GM19467 (cell line): ENCODE results near the gene DYNC1I2.

Experiments
- ATAC-seq: cut with Tn5 transposase; IDR thresholded peaks from one replicate; pipeline ENCODE4 v1.9.1; 2021; ENCODE audit warnings: mild to moderate bottlenecking, moderate library complexity; ENCODE audit not compliant: unreplicated experiment

The DYNC1I2 gene

DNA sequence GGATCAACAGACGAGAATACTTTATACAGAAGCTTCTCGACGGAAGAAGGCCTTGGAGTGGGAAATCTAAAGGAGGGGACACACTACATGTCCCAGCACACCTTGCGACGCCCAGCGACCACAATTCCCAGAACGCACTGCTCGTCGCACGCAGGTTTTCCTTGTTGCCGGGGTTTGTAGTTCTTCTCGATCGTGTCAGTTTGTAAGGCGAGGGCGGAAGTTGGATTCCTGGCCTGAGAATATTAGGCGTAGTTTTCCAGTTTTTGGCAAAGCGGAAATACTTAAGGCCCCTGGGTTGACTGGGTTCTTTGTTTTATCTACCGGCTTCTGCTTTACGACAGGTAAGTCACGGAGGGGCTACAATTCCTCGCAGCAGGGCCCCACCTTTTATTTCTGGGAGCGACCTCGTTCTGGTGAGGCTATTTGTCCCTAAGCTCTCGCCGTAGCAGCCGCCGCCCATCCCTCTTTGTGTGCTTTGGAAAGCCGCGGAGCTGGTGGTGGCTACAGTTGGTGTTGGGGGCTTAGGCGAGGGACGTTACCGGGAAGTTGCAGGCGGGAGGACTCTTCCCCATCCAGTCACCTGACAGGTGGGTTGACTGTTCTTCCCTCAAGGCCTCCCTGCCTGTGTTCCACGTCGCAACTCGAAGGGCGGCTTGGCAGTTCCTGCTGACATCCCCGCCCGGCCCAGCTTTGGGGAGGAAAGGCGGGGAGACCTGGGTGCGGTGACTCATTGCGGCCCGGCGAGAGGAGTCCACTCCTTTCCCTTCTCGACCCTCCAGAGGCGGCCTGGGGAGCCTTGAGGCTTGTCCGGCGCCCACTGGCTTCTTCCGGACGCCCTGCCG, at the start of gene DYNC1I2:
TSS of gene DYNC1I2 (plus strand) at position 183 of the 842 bp plus-strand sequence. CDS start 2,687 bp downstream, outside the sequence.
- ATAC-seq: peak; percentile 83

DNA sequence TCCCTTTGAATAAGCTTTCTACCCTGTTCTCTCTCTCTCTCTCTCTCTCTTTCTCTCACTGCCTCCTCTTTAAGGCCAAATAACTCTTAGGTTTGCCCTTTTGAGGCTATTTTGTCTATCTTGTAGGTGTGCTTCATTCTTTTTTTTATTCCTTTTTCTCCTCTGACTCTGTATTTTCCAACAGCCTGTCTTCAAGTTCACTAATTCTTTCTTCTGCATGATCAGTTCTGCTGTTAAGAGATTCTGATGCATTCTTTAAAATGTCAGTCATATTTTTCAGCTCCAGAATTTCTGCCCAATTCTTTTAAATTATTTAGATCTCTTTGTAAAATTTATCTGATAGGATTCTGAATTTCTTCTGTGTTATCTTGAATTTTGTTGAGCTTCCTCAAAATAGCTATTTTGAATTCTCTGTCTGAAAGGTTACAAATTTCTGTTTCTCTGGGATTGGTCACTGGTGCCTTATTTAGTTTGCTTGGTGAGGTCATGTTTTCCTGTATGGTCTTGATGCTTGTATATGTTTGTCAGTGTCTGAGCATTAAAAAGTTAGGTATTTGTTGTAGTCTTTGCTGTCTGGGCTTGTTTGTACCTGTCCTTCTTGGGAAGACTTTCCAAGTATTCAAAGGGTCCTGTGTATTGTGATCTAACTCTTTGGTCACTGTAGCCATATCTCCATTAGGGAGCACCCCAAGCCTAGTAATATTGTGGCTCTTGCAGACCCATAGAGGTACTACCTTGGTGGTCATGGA, 35.4 kb upstream of the DYNC1I2 start:
- ATAC-seq: no peak

DNA sequence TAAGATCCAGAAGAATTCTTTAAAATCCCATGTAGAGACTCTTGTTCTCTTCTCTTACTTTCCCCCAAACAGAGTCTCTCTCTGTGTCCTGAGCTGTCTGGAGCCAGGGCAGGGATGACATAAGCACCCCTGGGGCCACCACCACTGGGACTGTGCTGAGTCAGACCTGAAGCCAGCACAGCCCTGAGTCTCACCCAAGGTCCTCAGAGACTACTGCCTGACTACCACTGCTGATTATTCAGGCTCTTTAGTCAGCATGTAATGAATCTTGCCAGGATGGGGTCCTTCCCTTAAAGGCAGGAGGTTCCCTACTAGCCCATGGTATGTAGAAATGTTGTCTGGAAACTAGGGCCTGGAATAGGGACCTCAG, 34.9 kb upstream of the DYNC1I2 start:
- peak; percentile 74 for ATAC-seq

DNA sequence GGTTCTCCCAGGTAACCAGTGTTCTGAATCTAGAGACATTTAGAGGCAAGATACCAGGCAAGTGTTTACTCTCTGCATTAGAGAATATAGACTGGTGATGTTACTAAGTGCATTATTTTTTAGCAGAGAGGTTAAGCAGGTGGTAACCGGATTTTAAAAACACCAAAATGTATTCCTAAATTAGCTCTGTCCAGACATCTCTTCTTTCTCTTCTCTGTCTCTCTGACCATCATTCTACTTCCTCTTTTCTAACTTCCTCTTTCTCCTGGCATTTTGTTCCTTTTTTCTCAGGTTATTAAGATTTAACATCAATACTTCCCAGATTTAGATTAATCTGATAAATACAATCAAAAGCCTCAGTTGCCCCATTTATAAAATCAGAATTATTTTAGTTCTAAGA, 31.7 kb upstream of the DYNC1I2 start:
- no peak for ATAC-seq

DNA sequence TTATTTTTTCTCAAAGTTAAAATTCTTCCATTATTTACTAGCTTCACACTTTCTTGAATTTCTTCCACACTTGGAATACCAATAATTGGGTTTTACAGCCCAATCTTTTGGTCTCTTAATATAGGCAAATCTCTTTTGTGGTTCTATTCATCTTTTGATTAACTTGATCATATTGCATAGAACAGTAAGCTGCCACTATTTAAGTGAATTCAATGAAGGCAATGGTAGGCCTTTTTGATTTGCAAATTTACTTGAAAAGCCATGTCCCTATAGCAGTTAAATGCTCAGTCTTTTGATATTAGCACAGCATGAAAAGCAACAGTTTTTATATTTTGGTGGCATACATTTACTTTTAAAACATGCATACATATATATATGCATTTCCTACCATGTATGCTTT, 20.2 kb upstream of the DYNC1I2 start:
- ATAC-seq: no peak

DNA sequence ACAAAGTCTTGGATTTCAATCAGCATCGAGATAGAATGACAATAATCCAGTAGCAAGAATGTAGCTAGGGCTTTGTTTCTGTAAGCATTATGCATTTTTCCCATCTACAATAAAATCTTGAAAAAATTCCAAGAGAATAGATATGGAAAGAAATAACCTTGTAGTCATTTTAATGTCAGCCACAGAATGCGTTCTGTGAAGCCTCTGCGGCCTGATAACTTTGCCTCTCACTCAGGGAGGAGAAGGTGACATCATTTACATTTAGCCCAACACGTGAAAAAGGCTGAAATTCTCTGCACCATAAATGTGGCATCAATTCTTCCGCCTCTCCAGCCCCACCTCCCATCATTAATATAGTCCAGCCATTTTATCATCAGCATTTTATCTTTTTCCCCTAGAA, 19.1 kb upstream of the DYNC1I2 start:
- no peak for ATAC-seq

DNA sequence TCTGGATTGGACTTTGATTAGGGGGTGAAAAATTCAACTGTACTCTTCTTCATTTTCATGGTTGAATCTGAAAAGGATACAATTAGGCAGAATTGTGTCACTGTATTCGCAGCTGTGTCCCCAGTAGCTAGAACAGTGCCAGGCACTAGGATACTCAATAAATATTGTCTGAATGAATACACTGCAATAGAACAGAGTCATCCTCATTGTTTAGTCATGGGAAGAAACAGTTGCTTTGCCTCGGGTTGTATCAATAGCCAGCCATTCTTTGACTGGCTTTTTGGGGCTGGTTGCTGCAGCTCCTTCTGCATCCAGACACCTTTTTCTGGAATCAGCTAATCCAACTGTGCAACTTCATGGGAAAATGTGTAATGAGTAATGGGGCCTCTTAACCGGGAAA, 18.1 kb upstream of the DYNC1I2 start:
- ATAC-seq: no peak

DNA sequence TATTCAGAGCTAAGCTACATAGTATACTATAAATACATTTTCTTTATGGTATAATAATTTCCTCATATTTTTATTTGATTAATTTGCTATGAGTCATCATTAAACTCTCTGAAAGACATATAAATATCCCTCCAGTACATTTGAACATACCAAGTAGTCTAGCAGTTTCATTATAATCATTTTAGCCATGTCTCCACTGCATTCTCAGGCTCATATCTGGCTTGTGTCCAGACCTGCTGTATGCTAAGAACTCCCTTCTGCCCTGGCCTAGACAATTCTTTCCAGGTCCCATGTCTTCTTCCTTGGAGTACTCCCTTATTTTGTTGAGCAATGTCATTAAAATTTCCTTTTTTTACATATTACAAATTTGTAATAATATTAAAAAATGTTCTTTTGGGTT, 16.6 kb upstream of the DYNC1I2 start:
- ATAC-seq: no peak

DNA sequence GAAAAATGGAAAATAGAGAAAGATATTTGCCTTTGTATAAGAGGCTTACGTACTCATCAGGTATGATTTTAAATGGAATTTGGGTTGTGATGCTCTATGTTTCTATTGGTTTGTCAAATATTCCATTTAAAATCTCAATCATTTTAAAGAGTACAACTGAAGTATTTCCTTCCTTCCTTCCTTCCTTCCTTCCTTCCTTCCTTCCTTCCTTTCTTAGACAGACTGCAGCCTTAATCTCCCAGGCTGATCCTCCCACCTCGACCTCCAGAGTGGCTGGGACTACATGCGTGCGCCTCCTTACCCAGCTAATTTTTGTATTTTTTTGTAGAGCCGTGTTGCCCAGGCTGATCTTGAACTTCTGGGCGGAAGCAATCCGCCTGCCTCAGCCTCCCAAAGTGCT, 15.4 kb upstream of the DYNC1I2 start:
- ATAC-seq: no peak

DNA sequence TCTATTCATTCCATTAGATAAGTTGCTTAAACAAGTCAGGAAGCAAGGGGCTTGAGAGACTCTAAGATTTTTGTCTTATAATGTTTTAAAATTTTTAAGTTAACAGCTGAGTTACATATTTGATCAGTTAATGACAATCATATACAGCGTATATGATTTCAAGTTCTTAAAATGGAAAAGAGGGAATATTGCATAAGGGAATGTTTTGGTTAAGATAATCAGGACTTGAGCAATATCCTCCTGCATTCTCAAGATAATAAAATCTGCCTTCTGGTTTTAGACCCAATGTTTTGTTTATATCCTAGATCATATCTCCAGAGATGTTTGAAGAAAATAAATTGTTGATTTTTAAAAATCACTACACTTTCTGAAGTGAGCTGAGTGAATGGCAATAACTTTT, 13.4 kb upstream of the DYNC1I2 start:
- no peak for ATAC-seq

DNA sequence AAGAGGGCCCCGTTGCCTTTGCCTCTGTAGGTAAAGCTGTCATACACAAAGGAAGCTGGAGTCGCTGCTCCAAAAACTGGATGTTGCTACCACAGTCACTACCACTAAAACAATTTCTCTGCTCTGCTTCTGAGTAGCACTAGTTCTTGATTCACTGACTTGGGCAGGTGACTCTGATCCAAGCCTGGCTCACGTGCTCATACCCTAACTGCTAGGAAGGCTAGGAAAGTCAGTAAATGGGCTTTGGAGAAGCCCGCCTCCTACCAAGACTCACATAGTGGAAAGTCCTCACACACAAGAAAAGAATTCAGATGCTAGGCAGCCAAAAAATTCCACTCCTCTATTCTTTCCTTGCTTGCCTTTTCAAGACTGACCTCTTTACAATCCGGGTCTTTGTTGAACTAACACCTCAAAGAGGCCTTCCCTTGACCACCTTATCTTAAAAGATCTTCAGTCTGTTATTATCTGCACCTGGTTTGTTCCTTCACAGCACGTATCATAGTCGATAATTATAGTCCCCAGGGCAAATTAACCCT, 11.4 kb upstream of the DYNC1I2 start:
- ATAC-seq: no peak

DNA sequence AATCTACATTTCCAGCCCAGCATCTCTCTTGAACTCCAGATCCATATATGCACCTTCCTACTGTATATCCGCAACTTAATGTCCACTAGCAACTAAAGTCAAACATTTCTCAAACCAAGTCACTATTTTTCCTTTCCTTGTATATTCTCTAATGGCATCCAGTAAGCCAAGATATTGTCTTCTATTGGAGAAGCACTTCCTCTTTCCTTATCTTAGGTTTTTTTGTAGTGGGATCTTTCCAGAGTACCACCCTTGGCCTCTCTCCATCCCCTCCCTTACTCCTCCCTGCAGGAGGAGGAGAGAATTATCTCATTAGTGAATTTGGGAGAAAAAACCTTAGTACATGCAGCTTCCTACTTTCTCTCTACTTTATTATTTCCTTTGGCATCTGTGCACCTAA, 8.7 kb upstream of the DYNC1I2 start:
- no peak for ATAC-seq

DNA sequence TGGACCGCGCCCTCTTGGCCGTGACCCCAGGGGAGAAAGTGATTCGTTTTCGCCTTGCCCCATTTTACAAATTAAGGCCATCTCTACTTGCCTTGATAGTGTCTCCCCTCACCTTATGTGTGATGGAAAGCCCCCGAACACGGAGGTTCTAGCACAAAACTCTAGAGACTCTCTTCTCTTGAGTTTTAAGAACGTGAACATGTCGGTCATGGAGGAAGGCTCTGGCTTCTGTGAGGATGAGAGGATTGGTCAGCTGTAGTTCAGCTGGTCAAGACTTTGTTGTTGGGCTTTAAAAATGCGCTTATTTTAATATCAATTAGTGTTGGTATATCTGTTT, 828 bp downstream of the DYNC1I2 start:
- ATAC-seq: peak; percentile 27

DNA sequence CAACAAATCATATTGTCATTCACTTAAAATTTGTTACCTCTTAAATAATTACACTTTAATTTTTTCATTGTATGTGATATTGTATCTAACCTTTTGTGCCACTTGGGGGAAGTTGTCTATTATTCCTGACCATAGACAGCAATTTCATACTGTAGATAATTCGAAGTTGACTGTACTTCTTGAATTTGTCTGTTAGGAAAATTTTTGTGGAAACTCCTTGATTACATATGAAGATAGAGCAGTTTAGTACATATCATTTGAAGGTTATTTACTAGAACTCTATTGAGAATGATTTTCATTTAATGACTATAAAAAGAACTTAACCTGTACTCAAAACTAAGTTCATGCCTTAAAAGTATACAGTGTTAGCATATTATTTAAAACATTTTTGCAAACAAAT, 5.1 kb downstream of the DYNC1I2 start:
- no peak for ATAC-seq

DNA sequence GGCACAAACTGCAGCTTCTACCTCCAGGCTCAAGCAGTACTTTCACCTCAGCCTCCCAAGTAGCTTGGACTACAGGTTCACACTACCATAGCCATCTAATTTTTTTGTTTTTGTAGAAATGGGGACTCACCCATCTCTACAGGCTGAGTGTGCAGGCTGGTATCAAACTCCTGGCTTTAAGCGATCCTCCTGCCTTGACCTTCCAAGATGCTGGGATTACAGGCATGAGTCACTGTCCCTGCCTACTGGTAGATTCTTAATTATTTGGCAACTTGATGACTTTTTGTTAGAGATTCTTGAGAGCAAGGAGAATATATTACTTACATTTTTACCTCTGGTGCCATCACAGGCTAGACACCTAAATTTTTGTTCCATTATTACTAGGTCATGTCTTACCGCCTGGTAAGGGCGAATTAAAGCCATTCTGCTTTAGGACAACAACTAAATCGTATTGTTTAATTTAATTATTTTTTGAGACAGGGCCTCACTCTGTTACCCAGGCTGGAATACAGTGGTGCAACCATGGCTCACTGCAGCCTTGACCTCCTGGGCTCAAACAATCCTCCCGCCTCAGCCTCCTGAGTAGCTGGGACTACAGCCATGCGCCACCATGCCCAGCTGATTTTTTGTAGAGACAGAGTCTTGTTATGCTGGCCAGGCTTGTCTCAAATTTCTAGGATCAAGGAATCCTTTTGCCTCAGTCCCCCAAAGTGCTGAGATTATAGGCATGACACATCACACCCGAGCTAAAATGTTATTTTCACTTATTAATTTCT, 15.7 kb downstream of the DYNC1I2 start:
- no peak for ATAC-seq

DNA sequence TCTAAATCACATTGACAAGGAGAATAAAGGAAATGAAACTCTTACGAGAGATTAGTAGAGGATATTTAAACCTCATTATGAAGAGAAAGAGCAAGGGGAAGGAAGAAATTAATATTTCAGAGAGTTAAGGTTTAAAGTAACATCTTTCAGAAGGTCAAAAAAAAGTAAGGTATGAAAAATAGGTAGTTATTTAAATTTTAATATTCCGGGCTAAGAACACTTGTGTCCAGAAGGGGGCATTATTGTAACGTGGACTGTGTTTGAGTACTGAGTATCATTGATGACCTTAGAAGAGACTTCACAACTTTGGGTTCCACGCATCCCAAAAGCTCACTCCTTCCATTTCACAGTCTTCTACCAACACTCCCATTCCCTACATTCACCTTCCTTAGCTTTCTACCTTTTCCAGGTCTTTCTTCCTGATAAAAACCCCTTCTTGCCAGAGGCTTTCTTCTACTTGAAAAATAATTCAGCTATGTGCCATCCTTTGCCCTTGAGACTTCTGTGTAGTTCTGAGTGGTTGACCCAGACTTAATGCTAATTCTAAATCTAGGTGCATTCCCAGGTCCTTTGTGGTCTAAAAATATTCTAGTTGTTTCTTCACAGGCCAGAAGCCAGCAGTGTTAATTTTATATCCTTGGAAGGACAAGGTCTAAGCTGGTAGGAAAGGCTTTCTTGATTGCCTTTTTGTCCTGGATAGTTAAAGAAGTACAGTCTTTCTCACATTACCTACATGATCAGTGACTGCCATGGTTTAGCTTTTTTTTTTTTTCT, 16.5 kb downstream of the DYNC1I2 start:
- ATAC-seq: no peak

DNA sequence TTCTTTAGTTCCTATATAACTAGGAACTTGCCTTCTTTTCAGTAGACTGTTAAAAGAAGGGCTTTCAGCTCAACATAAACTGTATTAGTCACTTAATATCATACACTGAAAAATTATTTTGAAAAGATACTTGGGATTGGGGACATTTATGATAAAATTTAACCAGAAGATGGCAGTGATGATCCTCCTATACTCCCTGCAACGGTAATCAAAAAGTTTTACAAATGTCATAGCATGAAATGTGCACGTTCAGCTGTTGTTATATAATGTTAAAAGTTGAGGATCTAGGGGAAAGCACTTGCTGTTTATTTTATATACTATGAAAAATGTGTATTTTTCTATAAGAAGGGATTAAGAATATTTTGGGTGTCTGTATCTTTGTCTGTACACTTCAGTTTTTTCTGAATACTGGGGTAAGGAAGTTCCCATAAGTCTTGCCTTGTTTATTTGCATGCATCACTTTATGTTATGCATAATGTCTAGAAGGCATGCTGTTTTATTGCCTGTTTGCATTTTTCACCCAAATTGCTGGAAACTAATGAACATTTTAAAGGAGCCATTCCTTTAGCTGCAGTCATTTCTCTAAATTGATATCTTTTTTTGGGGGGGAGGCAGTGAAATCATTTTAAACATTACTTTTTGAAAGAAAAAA, 19.0 kb downstream of the DYNC1I2 start:
- no peak for ATAC-seq

DNA sequence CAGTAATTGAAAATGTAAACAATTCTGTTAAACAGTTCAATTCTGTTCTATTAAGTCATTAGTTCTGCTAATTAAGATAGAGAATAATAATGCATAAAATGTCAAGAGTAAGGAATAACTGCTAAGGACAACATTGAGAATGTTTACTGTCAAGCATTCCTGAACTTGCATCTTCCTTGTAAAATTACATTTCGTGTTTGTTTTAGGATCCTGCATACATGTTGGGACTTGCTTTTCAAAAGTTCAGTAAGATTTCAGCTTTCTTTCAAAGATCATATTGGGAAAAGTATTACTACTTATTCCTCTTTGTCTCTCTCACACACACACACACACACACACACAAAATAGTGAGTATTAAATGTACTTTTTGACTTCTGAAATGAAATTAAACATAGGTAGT, 20.5 kb downstream of the DYNC1I2 start:
- no peak for ATAC-seq

DNA sequence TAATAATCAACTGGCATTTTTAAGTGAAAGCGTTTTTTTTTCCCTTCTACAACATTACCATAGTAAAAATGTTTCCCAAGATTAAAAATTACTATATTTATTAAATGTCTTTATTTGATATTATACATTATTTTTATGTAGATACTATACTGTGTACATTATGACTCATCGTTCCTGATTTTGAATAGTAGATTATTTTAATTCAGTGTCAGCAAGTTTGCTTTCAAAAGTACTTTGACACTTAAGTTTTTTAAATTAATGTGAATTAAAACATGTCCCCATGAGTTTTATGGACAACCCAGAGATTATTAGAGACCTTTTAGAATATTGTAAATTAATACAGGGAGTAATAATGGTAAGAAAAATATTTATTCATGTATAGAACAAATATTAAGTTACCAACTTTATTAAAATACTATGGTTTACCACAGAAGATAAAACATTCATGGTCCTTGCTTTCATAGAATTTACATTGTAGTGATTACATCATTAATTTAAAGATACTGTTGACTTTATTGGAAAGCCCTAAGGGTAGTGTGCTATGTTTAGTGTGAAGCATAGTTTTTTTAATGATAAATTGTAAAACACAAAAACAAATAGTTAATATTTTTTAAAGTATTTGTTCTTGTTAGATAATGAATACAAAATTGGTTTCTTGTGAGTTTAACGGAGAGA, 21.9 kb downstream of the DYNC1I2 start:
- no peak for ATAC-seq

DNA sequence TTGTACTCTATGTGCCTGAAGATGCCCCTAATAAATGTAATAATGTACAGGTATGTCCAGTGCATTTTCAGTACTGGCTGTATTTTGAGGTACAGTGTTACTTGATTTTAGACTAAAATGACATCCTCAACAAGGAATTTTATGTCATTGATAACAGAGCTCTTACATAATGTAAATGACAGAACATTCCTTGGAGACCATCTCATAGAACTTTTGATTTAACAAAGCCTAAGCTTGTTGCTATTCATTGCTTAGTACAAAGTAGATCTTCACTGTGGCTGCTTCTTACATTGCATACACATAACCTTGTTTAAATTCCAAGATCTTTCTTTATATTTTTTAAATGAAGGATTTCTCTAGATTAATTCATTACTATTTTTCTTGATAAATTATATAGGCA, 24.1 kb downstream of the DYNC1I2 start:
- no peak for ATAC-seq
